Transverse colon (tissue), 3 donors: ENCODE data around the gene ZFPL1.

Experiments
- CTCF ChIP-seq, 5 experiments: fragments of 200-600 bp in 3 of 5; fragments of 450-650 bp in 2 of 5; sonication (generic) in 3 of 5; IDR thresholded peaks; 1 replicate in 2 of 5; 2 replicates in 3 of 5; pipeline ENCODE4 v1.5.1; 2016 to 2017; ENCODE audit warnings: antibody characterized with exemption in 5 of 5, inconsistent platforms in 3 of 5, mild to moderate bottlenecking in 2 of 5, moderate library complexity in 1 of 5
- EP300 ChIP-seq: sonication (generic); formaldehyde crosslinking; IDR thresholded peaks from one replicate; pipeline ENCODE4 v1.6.1; 2017; ENCODE audit warnings: antibody characterized with exemption, low read depth

GRCh38 chr11:65040520-65040846 is 43.5 kb upstream of the ZFPL1 start:
- TF ChIP-seq CTCF (IDR thresholded peaks at IDR 0.05) (no peak), EP300 (no peak)
